Effector memory CD8-positive, alpha-beta T cell (primary cell): Measurements from ENCODE around the gene NPIPA1.
"Not testable (repeated sequence)": the region's sequence is repeated elsewhere in the genome, so short reads cannot be mapped to it uniquely, and the experiment has no call there.

ENCODE experiments used
- ATAC-seq: fragments of 150-1000 bp; cut with Tn5 transposase; replicated peaks from 2 replicates; pipeline ENCODE4 v1.10.0; 2021; ENCODE audit warnings: mild to moderate bottlenecking, moderate library complexity
- DNase-seq, 3 experiments: peaks; one replicate each; pipeline ENCODE4 v3.0.0; 2021
- H3K27ac Mint-ChIP-seq, 2 donors: one replicate each; pipeline ENCODE4 v1.8.0; 2022; ENCODE audit warnings: mild to moderate bottlenecking in 2 of 2, mixed read lengths in 2 of 2, moderate library complexity in 2 of 2
- H3K27me3 Mint-ChIP-seq, 2 donors: one replicate each; pipeline ENCODE4 v1.8.0; 2022; ENCODE audit warnings: mixed read lengths in 2 of 2
- H3K36me3 Mint-ChIP-seq: one replicate; pipeline ENCODE4 v1.8.0; 2022; ENCODE audit warnings: mild to moderate bottlenecking, moderate library complexity, mixed read lengths; ENCODE audit not compliant: insufficient read depth
- H3K4me1 Mint-ChIP-seq, 2 donors: one replicate each; pipeline ENCODE4 v1.8.0; 2022; ENCODE audit warnings: low read depth in 2 of 2, mixed read lengths in 2 of 2
- H3K4me3 Mint-ChIP-seq, 2 donors: one replicate each; pipeline ENCODE4 v1.8.0; 2022; ENCODE audit warnings: mild to moderate bottlenecking in 2 of 2, mixed read lengths in 2 of 2, moderate library complexity in 2 of 2
- H3K9me3 Mint-ChIP-seq, 2 donors: one replicate each; pipeline ENCODE4 v1.8.0; 2022; ENCODE audit warnings: mixed read lengths in 2 of 2

The NPIPA1 gene

DNA sequence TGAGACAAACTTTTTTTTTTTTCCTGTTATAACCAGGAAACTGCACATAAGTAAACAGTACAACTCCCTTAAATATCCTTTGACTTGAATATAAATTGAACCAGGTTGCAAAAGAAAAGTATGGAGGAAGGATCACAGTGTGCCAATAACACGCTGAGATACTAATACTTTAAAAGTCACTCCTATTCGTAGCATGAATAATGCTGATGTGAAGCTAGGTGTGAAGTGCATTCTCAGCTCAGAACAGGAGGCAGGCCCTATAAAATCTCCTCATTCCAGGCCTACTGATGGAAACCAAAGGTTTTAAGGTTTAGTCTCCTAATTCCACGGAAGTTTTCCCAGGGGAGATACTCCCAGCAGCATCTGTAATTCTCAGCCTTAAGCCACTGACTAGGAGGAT, 62.6 kb downstream of the NPIPA1 start:
- not testable (repeated sequence) for ATAC-seq, H3K9me3 Mint-ChIP-seq, H3K27ac Mint-ChIP-seq, H3K4me3 Mint-ChIP-seq, DNase-seq, H3K27me3 Mint-ChIP-seq
- H3K4me1 Mint-ChIP-seq: peaks cover 9 to 15% of the 10 kb centered on the region in 2 donors
- peaks cover 40% of the 10 kb centered on the region for H3K36me3 Mint-ChIP-seq
